Measurements from ENCODE around the gene INSL4. TPM values are rescaled to one million over a fixed set of nuclear protein-coding genes. Genes with fewer than 3 reads are reported as not detected.

The INSL4 gene
- total and polyA plus RNA-seq, 2 of the 4 experiments (the other 2 are of a cell fraction) = 0.03 TPM; not detected in 1

DNA sequence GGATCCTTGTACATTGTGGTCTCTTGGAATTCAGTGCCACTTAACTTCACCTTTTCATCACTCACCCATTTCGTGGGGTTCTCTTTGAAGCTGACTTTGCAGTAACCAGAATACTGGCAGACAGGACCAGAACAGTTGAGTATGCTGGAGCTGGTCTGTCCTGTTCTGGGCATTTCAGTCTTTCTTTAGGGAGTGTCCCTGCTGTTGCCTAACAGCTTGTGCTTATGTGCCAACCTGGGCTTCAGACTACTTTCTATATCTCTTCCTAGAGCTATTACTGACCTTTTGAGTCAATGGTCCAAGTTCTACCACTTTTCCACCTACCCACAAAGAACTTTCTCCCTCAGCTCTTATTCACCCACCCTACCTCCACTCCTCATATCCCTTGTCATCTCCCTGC, 35.8 kb upstream of the INSL4 start:
- dilution Hi-C loops (cut with HindIII; ENCODE audit: low sequenced_read_pairs, unreplicated experiment) (no loop called here), intact Hi-C loops (cut with micrococcal nuclease) (no loop called here), in situ Hi-C loops (cut with MboI; ENCODE audit: low sequenced_read_pairs) (loop anchor here (25.0 kb wide), 1 partner anchor 433 kb away; no protein-coding TSS in a partner anchor)
- Histone ChIP-seq H3K4me1 (ENCODE audit: control insufficient read depth, insufficient read depth, low read length) (no peaks in the 10 kb centered on the region), H3K9me1 (ENCODE audit: insufficient read depth, low read length) (no peaks in the 10 kb centered on the region), H3K79me1 (ENCODE audit: low read depth in 1 of 2, low read length in 2 of 2) (no peaks in the 10 kb centered on the region), H3K14ac (replicated peaks; ENCODE audit: low read depth, low read length) (no peak overlapping the region), H2BK15ac (ENCODE audit: low read depth, low read length) (no peak overlapping the region), H3K9me3 (ENCODE audit: control insufficient read depth, insufficient read depth, low read length) (no peaks in the 10 kb centered on the region), H3K56ac (ENCODE audit: extremely low read depth, insufficient read depth, low read length) (no peak overlapping the region), H2AFZ (replicated peaks; ENCODE audit: low read length, poor library complexity) (no peak overlapping the region), H3K4ac (ENCODE audit: low read depth, low read length) (no peak overlapping the region), H3K23ac (ENCODE audit: low read depth, low read length) (no peak overlapping the region), H3K27me3 (ENCODE audit: control insufficient read depth, insufficient read depth, low read length) (peaks cover 9% of the 10 kb centered on the region), H3K9ac (ENCODE audit: low read depth, low read length) (no peak overlapping the region), H3K4me3 (ENCODE audit: insufficient read depth, low read depth, low read length) (no peak overlapping the region), H3K36me3 (ENCODE audit: control insufficient read depth, insufficient read depth, low read length) (no peaks in the 10 kb centered on the region), H3K27ac (ENCODE audit: insufficient read depth, low read length) (no peak overlapping the region), H3K18ac (ENCODE audit: low read depth, low read length) (no peak overlapping the region), H4K8ac (ENCODE audit: low read depth in 2 of 2, low read length in 2 of 2) (no peak overlapping the region), H3K4me2 (ENCODE audit: low read depth, low read length) (no peak overlapping the region), H4K91ac (ENCODE audit: insufficient read depth, low read depth, low read length) (no peak overlapping the region), H2BK20ac (ENCODE audit: low read depth, low read length) (no peak overlapping the region), H2AK5ac (ENCODE audit: low read depth, low read length) (no peak overlapping the region), H4K20me1 (ENCODE audit: insufficient read depth, low read length) (no peaks in the 10 kb centered on the region), H4K5ac (ENCODE audit: low read depth, low read length) (no peak overlapping the region), H2BK120ac (ENCODE audit: low read depth, low read length) (no peak overlapping the region), H2BK5ac (ENCODE audit: low read depth, low read length, poor library complexity, severe bottlenecking) (no peak overlapping the region), H2AK9ac (replicated peaks; ENCODE audit: low read depth, low read length, poor library complexity) (peak overlapping the region; percentile 63)
- ATAC-seq (ENCODE audit: low read depth) (no peak), DNase-seq (no peak)
- no CpG with 5 or more reads among the region's 1 CpG for WGBS, 2 experiments (ENCODE audit: extremely low coverage in 2 of 2, insufficient read length in 1 of 2)
- no peak for TF ChIP-seq RAD21 (IDR thresholded peaks at IDR 0.05; ENCODE audit: low read length)
- POLR2A ChIA-PET (ENCODE audit: unreplicated experiment) = no interaction called here
- BruUV-seq (replicated peaks) = no TSS peak
- CTCF ChIA-PET = interaction anchor here (0.5 to 2.2 kb wide), 2 partner anchors 9 to 361 kb away, joined by 5 to 13 read pairs; no protein-coding TSS in a partner anchor
